Osteoblast (primary cell): ENCODE results near the gene ACOX3. TPM values are rescaled to one million over a fixed set of nuclear protein-coding genes. Genes with fewer than 3 reads are reported as not detected.

Source experiments
- DNase-seq: peaks from one replicate; pipeline ENCODE4 v3.0.0; 2011; ENCODE audit warnings: low spot score, mixed read lengths; ENCODE audit not compliant: insufficient read length; ENCODE audit errors: missing footprints
- H2AFZ ChIP-seq: 2 replicates; pipeline ENCODE4 v1.6.0; 2011; ENCODE audit warnings: mild to moderate bottlenecking, low read length
- H3K27ac ChIP-seq: 2 replicates; pipeline ENCODE4 v1.5.1; 2011; ENCODE audit warnings: mild to moderate bottlenecking, low read depth, low read length, moderate library complexity
- H3K27me3 ChIP-seq: 2 replicates; pipeline ENCODE4 v1.6.0; 2012; ENCODE audit warnings: mild to moderate bottlenecking, control low read depth, inconsistent platforms, low read length, moderate library complexity; ENCODE audit not compliant: insufficient read depth
- H3K36me3 ChIP-seq: 2 replicates; pipeline ENCODE4 v1.5.1; 2011; ENCODE audit warnings: mild to moderate bottlenecking, low read length, control low read depth, moderate library complexity; ENCODE audit not compliant: insufficient read depth
- H3K4me1 ChIP-seq: 2 replicates; pipeline ENCODE4 v1.5.1; 2011; ENCODE audit warnings: mild to moderate bottlenecking, low read length, control low read depth, moderate library complexity; ENCODE audit not compliant: insufficient read depth
- H3K4me2 ChIP-seq: 2 replicates; pipeline ENCODE4 v1.6.0; 2011; ENCODE audit warnings: mild to moderate bottlenecking, low read length; ENCODE audit not compliant: insufficient read depth
- H3K4me3 ChIP-seq: fragments of 200-600 bp; sonication (generic); 3 replicates; pipeline ENCODE4 v1.5.1; 2012; ENCODE audit warnings: mild to moderate bottlenecking, low read length, inconsistent platforms; ENCODE audit not compliant: insufficient read depth
- H3K79me2 ChIP-seq: 2 replicates; pipeline ENCODE4 v1.6.0; 2012; ENCODE audit warnings: mild to moderate bottlenecking, low read length, control low read depth, inconsistent platforms; ENCODE audit not compliant: insufficient read depth
- H3K9me3 ChIP-seq: 2 replicates; pipeline ENCODE4 v1.5.1; 2011; ENCODE audit warnings: low read depth, low read length, control low read depth
- H4K20me1 ChIP-seq: 2 replicates; pipeline ENCODE4 v1.6.0; 2012; ENCODE audit warnings: mild to moderate bottlenecking, low read length, control low read depth; ENCODE audit not compliant: insufficient read depth
- total RNA-seq: library from RNA; depleted of rRNA; stranded (reverse); fragments of >200 nt; gene quantifications from 2 replicates; pipeline ENCODE4 v1.2.3, GENCODE V29; 2012
- TF ChIP-seq, protein P1 (sequence below): IDR thresholded peaks from 2 replicates; pipeline ENCODE4 v1.5.1; 2011; ENCODE audit warnings: mild to moderate bottlenecking, low read depth, low read length, moderate library complexity; ENCODE audit errors: extremely low read depth

Gene ACOX3
- total RNA-seq, 1 donor, result 24.2 TPM

DNA sequence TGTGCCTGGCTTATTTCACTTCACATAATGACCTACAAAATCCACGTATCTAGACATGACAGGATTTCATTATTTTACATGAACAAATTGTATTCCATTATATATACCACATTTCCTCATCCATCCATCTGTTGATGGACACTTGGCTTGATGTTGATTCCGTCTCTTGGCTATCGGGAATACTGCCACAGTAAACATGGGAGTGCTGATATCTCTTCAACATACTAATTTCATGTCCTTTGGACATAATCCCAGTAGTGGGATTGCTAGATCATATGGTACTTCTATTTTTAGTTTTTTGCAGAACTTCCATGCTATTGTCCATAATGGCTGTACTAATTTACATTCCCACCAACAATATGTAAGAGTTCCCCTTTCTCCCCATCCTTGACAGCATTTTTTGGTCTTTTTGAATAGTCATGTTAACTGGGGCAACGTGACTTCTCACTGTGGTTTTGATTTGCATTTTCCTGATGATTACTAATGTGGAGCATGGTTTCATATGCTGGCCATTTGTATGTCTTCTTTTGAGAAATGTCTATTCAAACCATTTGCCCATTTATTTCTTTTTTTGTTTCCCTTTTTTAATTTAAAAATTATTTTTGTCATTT is 102.1 kb downstream of the ACOX3 start:
- Histone ChIP-seq H3K9me3 (no peaks in the 10 kb centered on the region), H4K20me1 (no peaks in the 10 kb centered on the region), H3K79me2 (no peaks in the 10 kb centered on the region), H3K4me1 (no peaks in the 10 kb centered on the region), H3K4me3 (no peak overlapping the region), H3K27ac (no peak overlapping the region), H3K4me2 (no peak overlapping the region), H3K36me3 (no peaks in the 10 kb centered on the region), H2AFZ (no peak overlapping the region), H3K27me3 (peaks cover 5% of the 10 kb centered on the region)
- no peak for DNase-seq
- TF ChIP-seq, protein P1, sequence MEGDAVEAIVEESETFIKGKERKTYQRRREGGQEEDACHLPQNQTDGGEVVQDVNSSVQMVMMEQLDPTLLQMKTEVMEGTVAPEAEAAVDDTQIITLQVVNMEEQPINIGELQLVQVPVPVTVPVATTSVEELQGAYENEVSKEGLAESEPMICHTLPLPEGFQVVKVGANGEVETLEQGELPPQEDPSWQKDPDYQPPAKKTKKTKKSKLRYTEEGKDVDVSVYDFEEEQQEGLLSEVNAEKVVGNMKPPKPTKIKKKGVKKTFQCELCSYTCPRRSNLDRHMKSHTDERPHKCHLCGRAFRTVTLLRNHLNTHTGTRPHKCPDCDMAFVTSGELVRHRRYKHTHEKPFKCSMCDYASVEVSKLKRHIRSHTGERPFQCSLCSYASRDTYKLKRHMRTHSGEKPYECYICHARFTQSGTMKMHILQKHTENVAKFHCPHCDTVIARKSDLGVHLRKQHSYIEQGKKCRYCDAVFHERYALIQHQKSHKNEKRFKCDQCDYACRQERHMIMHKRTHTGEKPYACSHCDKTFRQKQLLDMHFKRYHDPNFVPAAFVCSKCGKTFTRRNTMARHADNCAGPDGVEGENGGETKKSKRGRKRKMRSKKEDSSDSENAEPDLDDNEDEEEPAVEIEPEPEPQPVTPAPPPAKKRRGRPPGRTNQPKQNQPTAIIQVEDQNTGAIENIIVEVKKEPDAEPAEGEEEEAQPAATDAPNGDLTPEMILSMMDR, result no peak

DNA sequence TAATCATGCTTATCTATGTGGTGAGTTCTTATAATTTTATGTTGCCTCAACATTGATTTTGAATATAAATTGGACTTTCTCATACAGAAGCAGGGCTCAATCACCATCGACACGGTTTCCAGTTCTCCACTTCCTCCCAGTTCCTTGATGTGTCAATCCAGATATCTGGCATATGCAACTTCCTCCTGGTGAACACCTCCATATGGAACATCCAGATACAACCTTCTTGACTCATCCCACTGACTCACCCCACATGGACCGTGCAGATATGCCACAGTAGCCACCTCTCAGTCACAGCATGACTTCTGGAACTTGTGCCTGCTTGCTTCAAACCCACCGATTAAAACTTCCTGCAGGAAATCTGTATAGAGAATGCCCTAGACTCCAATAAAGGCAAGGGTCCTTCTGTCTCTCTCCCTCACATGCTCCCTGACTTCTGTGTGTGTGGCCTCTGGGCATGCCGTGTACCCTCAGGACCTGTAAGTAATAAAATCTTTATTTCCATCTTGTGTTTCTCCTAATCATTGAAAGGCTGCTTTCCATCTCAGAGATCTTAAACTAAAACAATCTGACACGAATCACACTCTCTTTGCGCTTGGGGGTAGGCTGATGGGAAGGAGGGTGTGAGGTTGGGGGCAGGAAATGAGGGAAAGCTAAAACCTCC is 104.0 kb downstream of the ACOX3 start:
- no peak for DNase-seq

DNA sequence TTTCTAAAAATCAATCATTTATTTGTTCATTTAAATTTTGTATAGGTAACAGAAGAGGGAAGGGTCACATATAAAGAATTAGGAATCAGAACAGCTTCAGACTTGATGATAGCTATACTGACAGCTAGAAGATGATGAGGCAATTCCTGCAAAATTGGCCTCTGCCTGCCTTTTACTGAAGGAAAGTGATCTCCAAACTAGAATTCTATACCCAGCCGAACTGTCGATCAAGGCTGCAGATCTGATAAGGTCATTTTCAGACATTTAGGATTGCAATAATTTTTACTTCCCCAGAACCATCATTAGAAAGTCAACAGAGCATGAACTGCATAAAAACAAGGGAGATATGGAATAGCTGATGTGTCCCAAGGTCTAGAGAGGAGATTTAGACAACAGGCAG is 104.7 kb downstream of the ACOX3 start:
- no peak overlapping the region for H2AFZ ChIP-seq
- H4K20me1 ChIP-seq, result no peaks in the 10 kb centered on the region
- H3K4me1 ChIP-seq, result no peaks in the 10 kb centered on the region
- no peak overlapping the region for H3K4me3 ChIP-seq
- H3K4me2 ChIP-seq, result no peak overlapping the region
- no peaks in the 10 kb centered on the region for H3K9me3 ChIP-seq
- no peaks in the 10 kb centered on the region for H3K36me3 ChIP-seq
- H3K27me3 ChIP-seq, result peaks cover 5% of the 10 kb centered on the region
- H3K27ac ChIP-seq, result no peak overlapping the region
- H3K79me2 ChIP-seq, result no peaks in the 10 kb centered on the region
- TF ChIP-seq, protein P1, result no peak
- no peak for DNase-seq

More for the DNA sequence above, 104.0 kb downstream of the ACOX3 start:
- Histone ChIP-seq H3K36me3 (no peaks in the 10 kb centered on the region), H2AFZ (no peak overlapping the region), H3K4me3 (no peak overlapping the region), H3K27me3 (peaks cover 5% of the 10 kb centered on the region), H3K79me2 (no peaks in the 10 kb centered on the region), H4K20me1 (no peaks in the 10 kb centered on the region), H3K4me1 (no peaks in the 10 kb centered on the region), H3K9me3 (no peaks in the 10 kb centered on the region), H3K4me2 (no peak overlapping the region), H3K27ac (no peak overlapping the region)
- TF ChIP-seq, protein P1, result no peak

DNA sequence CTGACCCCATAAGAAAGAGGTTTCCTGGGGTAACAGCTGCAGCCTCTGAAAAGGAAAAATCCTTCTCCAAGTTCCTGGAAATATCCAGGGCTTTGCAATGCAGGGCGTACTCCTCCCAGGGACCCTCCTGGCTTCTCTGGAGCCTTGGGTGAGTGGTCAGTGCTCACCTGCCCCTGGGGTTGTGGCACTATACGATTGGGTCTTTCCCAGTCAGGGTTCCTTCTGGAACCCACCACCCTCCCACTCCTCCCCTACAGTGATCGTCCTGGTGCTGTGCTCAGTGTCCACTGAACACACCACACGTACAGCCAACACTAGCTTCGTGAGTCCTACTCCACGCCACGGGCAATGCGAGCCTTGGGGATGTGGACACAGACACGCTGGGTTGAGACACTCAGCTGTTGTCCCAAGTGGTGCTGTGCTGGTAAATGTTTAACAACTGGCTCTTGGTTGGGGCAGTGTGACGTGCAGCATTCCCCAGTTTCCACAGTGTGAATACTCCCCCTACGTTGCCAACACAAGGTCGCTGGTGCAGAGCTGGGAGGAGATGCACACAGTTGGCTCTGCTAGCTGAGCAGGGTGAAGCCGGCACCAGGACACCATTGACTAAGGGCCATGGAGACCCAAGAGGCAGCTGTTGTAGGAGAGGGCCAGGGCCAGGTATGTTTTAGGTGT is 105.6 kb downstream of the ACOX3 start:
- H3K36me3 ChIP-seq, result no peaks in the 10 kb centered on the region
- TF ChIP-seq, protein P1, result no peak

More for the DNA sequence above, 105.6 kb downstream of the ACOX3 start:
- H2AFZ ChIP-seq, result no peak overlapping the region
- H3K4me2 ChIP-seq, result no peak overlapping the region
- no peak overlapping the region for H3K27ac ChIP-seq
- no peaks in the 10 kb centered on the region for H3K9me3 ChIP-seq
- peaks cover 5% of the 10 kb centered on the region for H3K27me3 ChIP-seq
- DNase-seq, result no peak
- H3K4me1 ChIP-seq, result no peaks in the 10 kb centered on the region
- no peak overlapping the region for H3K4me3 ChIP-seq
- no peaks in the 10 kb centered on the region for H4K20me1 ChIP-seq
- H3K79me2 ChIP-seq, result no peaks in the 10 kb centered on the region
